Neutrophil (primary cell): ENCODE results near the gene CCDC91.

ENCODE experiments used
- H3K27ac ChIP-seq: fragments of 200-600 bp; sonication (generic); 2 replicates; pipeline ENCODE4 v1.5.1; 2016; ENCODE audit warnings: mild to moderate bottlenecking, moderate library complexity
- H3K27me3 ChIP-seq: fragments of 200-600 bp; sonication (generic); 2 replicates; pipeline ENCODE4 v1.6.0; 2016; ENCODE audit warnings: mild to moderate bottlenecking
- H3K36me3 ChIP-seq: fragments of 200-600 bp; sonication (generic); 2 replicates; pipeline ENCODE4 v1.5.1; 2017
- H3K4me1 ChIP-seq, 2 experiments: fragments of 200-600 bp in 1 of 2; sonication (generic) in 1 of 2; 1 replicate in 1 of 2; 2 replicates in 1 of 2; pipeline versions ENCODE4 v1.5.1 to v1.6.1; 2013 to 2016; ENCODE audit warnings: low read depth in 1 of 2, low read length in 1 of 2, mild to moderate bottlenecking in 1 of 2, moderate library complexity in 1 of 2; ENCODE audit not compliant: control insufficient read depth in 1 of 2, insufficient read depth in 1 of 2
- H3K4me3 ChIP-seq, 2 experiments: fragments of 200-600 bp in 1 of 2; sonication (generic) in 1 of 2; 1 replicate in 1 of 2; 2 replicates in 1 of 2; pipeline ENCODE4 v1.5.1; 2013 to 2016; ENCODE audit warnings: low read depth in 1 of 2, low read length in 1 of 2, mild to moderate bottlenecking in 1 of 2, moderate library complexity in 1 of 2
- H3K9me3 ChIP-seq: fragments of 200-600 bp; sonication (generic); 2 replicates; pipeline ENCODE4 v1.5.1; 2016
- CTCF ChIP-seq: fragments of 200-600 bp; sonication (generic); IDR thresholded peaks from 2 replicates; pipeline ENCODE4 v1.5.1; 2016; ENCODE audit warnings: antibody characterized with exemption

CCDC91 gene

GRCh38 chr12:28175098-28175589 is 15.1 kb upstream of the CCDC91 start:
- Histone ChIP-seq H3K9me3 (no peaks in the 10 kb centered on the region), H3K4me1 (no peaks in the 10 kb centered on the region), H3K4me3 (no peak overlapping the region), H3K27ac (no peak overlapping the region), H3K36me3 (no peaks in the 10 kb centered on the region), H3K27me3 (no peaks in the 10 kb centered on the region)
- TF ChIP-seq CTCF: no peak

- Histone ChIP-seq H3K36me3 (no peaks in the 10 kb centered on the region), H3K27me3 (no peaks in the 10 kb centered on the region), H3K4me1 (no peaks in the 10 kb centered on the region), H3K4me3 (no peak overlapping the region), H3K27ac (no peak overlapping the region), H3K9me3 (no peaks in the 10 kb centered on the region)
- TF ChIP-seq CTCF: no peak
These were observed 14.0 kb upstream of the CCDC91 start for GRCh38 chr12:28176295-28176694.

- Histone ChIP-seq H3K4me3 (no peak overlapping the region), H3K9me3 (no peaks in the 10 kb centered on the region)
These were observed 12.8 kb upstream of the CCDC91 start for GRCh38 chr12:28177461-28177860.

GRCh38 chr12:28177905-28178304 is 12.4 kb upstream of the CCDC91 start:
- Histone ChIP-seq H3K4me3 (no peak overlapping the region), H3K4me1 (no peaks in the 10 kb centered on the region), H3K36me3 (no peaks in the 10 kb centered on the region), H3K27ac (no peak overlapping the region), H3K9me3 (no peaks in the 10 kb centered on the region), H3K27me3 (no peaks in the 10 kb centered on the region)
- no peak for TF ChIP-seq CTCF

More at GRCh38 chr12:28177461-28177860, 12.8 kb upstream of the CCDC91 start:
- H3K27ac ChIP-seq: no peak overlapping the region
- H3K36me3 ChIP-seq: no peaks in the 10 kb centered on the region
- TF ChIP-seq CTCF: no peak
- no peaks in the 10 kb centered on the region for H3K4me1 ChIP-seq
- H3K27me3 ChIP-seq: no peaks in the 10 kb centered on the region

GRCh38 chr12:28178775-28179174 is 11.5 kb upstream of the CCDC91 start:
- no peak for TF ChIP-seq CTCF
- no peak overlapping the region for H3K4me3 ChIP-seq
- no peaks in the 10 kb centered on the region for H3K9me3 ChIP-seq

GRCh38 chr12:28180786-28181185 is 9.5 kb upstream of the CCDC91 start:
- Histone ChIP-seq H3K9me3 (no peaks in the 10 kb centered on the region), H3K4me1 (no peaks in the 10 kb centered on the region), H3K27ac (no peak overlapping the region), H3K4me3 (no peak overlapping the region), H3K27me3 (no peaks in the 10 kb centered on the region), H3K36me3 (no peaks in the 10 kb centered on the region)
- no peak for TF ChIP-seq CTCF

More at GRCh38 chr12:28178775-28179174, 11.5 kb upstream of the CCDC91 start:
- Histone ChIP-seq H3K27me3 (no peaks in the 10 kb centered on the region), H3K36me3 (no peaks in the 10 kb centered on the region), H3K27ac (no peak overlapping the region), H3K4me1 (no peaks in the 10 kb centered on the region)
